Measurements from ENCODE around the gene SGMS1. TPM values are rescaled to one million over a fixed set of nuclear protein-coding genes. Genes with fewer than 3 reads are reported as not detected.

SGMS1 gene
- total RNA-seq, 1 experiment from 2014 or later, result 20.4 TPM

GRCh38 chr10:50461123-50461522 lies 162.6 kb downstream of the SGMS1 start:
- H2BK5ac ChIP-seq (ENCODE audit: insufficient read length, low read length), result no peak overlapping the region
- no CpG with 5 or more reads among the region's 1 CpG for WGBS (ENCODE audit: extremely low coverage, insufficient read length, low lambda C conversion rate)
- TF ChIP-seq CTCF (conservative IDR thresholded peaks at IDR 0.05), result no peak
- peaks cover 2% of the 10 kb centered on the region for H3K79me1 ChIP-seq (ENCODE audit: insufficient read depth, low read depth, low read length, poor library complexity, severe bottlenecking)
- no peak overlapping the region for H2BK120ac ChIP-seq (ENCODE audit: low read depth, low read length, poor library complexity, severe bottlenecking)
- H3K4me1 ChIP-seq (ENCODE audit: insufficient read depth, low read length), result peaks cover 2% of the 10 kb centered on the region; the same call in 1 of the 2 replicates
- no peak overlapping the region for H4K5ac ChIP-seq (ENCODE audit: insufficient read length, low read depth, low read length)
- no peak for DNase-seq
- H2AFZ ChIP-seq (ENCODE audit: low read length), result no peak overlapping the region
- no peak overlapping the region for H2AK5ac ChIP-seq (ENCODE audit: insufficient read length, low read length)
- H3K9ac ChIP-seq (ENCODE audit: extremely low read depth, insufficient read length, low read length), result no peak overlapping the region
- no peak overlapping the region for H3T11ph ChIP-seq (ENCODE audit: low read length)
- H2BK12ac ChIP-seq (ENCODE audit: insufficient read length, low read depth, low read length), result no peak overlapping the region
- H4K8ac ChIP-seq (replicated peaks; ENCODE audit: insufficient read length, low read depth, low read length), result no peak overlapping the region
- Mint-ChIP-seq H3K4me3 (no peak overlapping the region), H3K9me3 (no peaks in the 10 kb centered on the region), H3K4me1 (peaks cover 4 to 11% of the 10 kb centered on the region in 2 experiments), H3K27me3 (ENCODE audit: low read depth) (no peaks in the 10 kb centered on the region), H3K27ac (no peak overlapping the region), H3K36me3 (ENCODE audit: insufficient read depth in 1 of 3, low read depth in 3 of 3) (peaks cover 4 to 9% (median 6%) of the 10 kb centered on the region in 3 experiments; a peak in 5 of 7 replicates)
- H4K91ac ChIP-seq (ENCODE audit: insufficient read length, low read depth, low read length), result no peak overlapping the region
- no peak overlapping the region for H2BK15ac ChIP-seq (ENCODE audit: low read depth, low read length)
- H3K23ac ChIP-seq (ENCODE audit: insufficient read length, low read depth, low read length), result no peak overlapping the region
- no peaks in the 10 kb centered on the region for H3K23me2 ChIP-seq (ENCODE audit: insufficient read length, low read depth, low read length, poor library complexity, severe bottlenecking)
- H3K27me3 ChIP-seq (ENCODE audit: insufficient read depth, low read length), result no peaks in the 10 kb centered on the region
- H3K56ac ChIP-seq (ENCODE audit: insufficient read length, low read depth, low read length), result no peak overlapping the region
- H3K4ac ChIP-seq (ENCODE audit: low read depth, low read length), result no peak overlapping the region
- no peak overlapping the region for H3K18ac ChIP-seq (ENCODE audit: insufficient read length, low read depth, low read length)
- no peak overlapping the region for H3K14ac ChIP-seq (ENCODE audit: insufficient read depth, low read length)
- no peak overlapping the region for H3K4me2 ChIP-seq (ENCODE audit: insufficient read depth, insufficient read length, low read length)
- H3K79me2 ChIP-seq (ENCODE audit: insufficient read depth, low read length), result no peaks in the 10 kb centered on the region
- H4K20me1 ChIP-seq (ENCODE audit: control insufficient read depth, insufficient read depth, insufficient read length), result no peaks in the 10 kb centered on the region
- H3K9me3 ChIP-seq (ENCODE audit: control insufficient read depth, low read depth, low read length), result no peaks in the 10 kb centered on the region
- H3K27ac ChIP-seq (ENCODE audit: insufficient read length, low read depth, low read length), result no peak overlapping the region
- no peak overlapping the region for H2BK20ac ChIP-seq (ENCODE audit: low read depth, low read length, poor library complexity, severe bottlenecking)
